HepG2 (cell line): Measurements from ENCODE around the gene RANBP3. TPM values are rescaled to one million over a fixed set of nuclear protein-coding genes. Genes with fewer than 3 reads are reported as not detected.
A peak's percentile ranks its signal among the peaks of the same experiment; 100 is the strongest.

Experiments used
- BCL3 ChIP-seq: sonication (generic); formaldehyde crosslinking; IDR thresholded peaks from 2 replicates; pipeline ENCODE4 v1.5.1; 2020; ENCODE audit warnings: mild to moderate bottlenecking, missing genetic modification reagents, moderate library complexity
- CEBPB ChIP-seq: IDR thresholded peaks from 2 replicates; pipeline ENCODE4 v1.6.1; 2011; ENCODE audit warnings: low read depth, low read length, improper control_type of control experiment, borderline replicate concordance
- E2F1 ChIP-seq: sonication (generic); formaldehyde crosslinking; IDR thresholded peaks from 2 replicates; pipeline ENCODE4 v1.5.0; 2020; ENCODE audit warnings: missing genetic modification reagents
- GABPB1 ChIP-seq: IDR thresholded peaks from 2 replicates; pipeline ENCODE4 v1.6.1; 2016; ENCODE audit warnings: mild to moderate bottlenecking, missing genetic modification reagents, moderate library complexity, missing compliant biosample characterization
- IKZF4 ChIP-seq: sonication (generic); formaldehyde crosslinking; IDR thresholded peaks from 2 replicates; pipeline ENCODE4 v1.5.1; 2020; ENCODE audit warnings: borderline replicate concordance, mild to moderate bottlenecking, low read depth, missing genetic modification reagents; ENCODE audit errors: not compliant biosample characterization
- JUN ChIP-seq: sonication (generic); formaldehyde crosslinking; IDR thresholded peaks from 2 replicates; pipeline ENCODE4 v1.4.0; 2020; ENCODE audit warnings: mild to moderate bottlenecking, missing genetic modification reagents
- KDM1A ChIP-seq: IDR thresholded peaks from 2 replicates; pipeline ENCODE4 v1.6.1; 2016; ENCODE audit warnings: missing compliant biosample characterization
- KDM5A ChIP-seq: fragments of 200-600 bp; sonication (generic); IDR thresholded peaks from 2 replicates; pipeline ENCODE4 v1.7.0; 2018; ENCODE audit warnings: antibody characterized with exemption, mild to moderate bottlenecking, low read length, borderline replicate concordance
- KMT2B ChIP-seq: IDR thresholded peaks from 2 replicates; pipeline ENCODE4 v1.6.1; 2016; ENCODE audit warnings: missing genetic modification reagents, missing compliant biosample characterization
- POLR2A ChIP-seq, 2 experiments: IDR thresholded peaks; 2 replicates each; pipeline ENCODE4 v1.6.1; 2011; ENCODE audit warnings: low read depth in 2 of 2, low read length in 2 of 2, mild to moderate bottlenecking in 1 of 2, moderate library complexity in 1 of 2; ENCODE audit not compliant: insufficient read depth in 1 of 2
- THAP9 ChIP-seq: sonication (generic); formaldehyde crosslinking; IDR thresholded peaks from 2 replicates; pipeline ENCODE4; 2020; ENCODE audit warnings: missing genetic modification reagents, mild to moderate bottlenecking, borderline replicate concordance
- ZNF569 ChIP-seq: sonication (generic); formaldehyde crosslinking; IDR thresholded peaks from 2 replicates; pipeline ENCODE4 v1.5.0; 2020; ENCODE audit warnings: mild to moderate bottlenecking, missing genetic modification reagents, moderate library complexity, borderline replicate concordance
- ZNF83 ChIP-seq: sonication (generic); formaldehyde crosslinking; IDR thresholded peaks from 2 replicates; pipeline ENCODE4 v1.4.0; 2020; ENCODE audit warnings: missing genetic modification reagents, mild to moderate bottlenecking, borderline replicate concordance
- ZNF883 ChIP-seq: sonication (generic); formaldehyde crosslinking; IDR thresholded peaks from 2 replicates; pipeline ENCODE4 v1.5.1; 2020; ENCODE audit warnings: mild to moderate bottlenecking, missing genetic modification reagents; ENCODE audit errors: not compliant biosample characterization
- polyA plus RNA-seq, 8 experiments: library from polyadenylated mRNA; depleted of rRNA in 3 of 8; stranded (reverse) in 7 of 8; unstranded in 1 of 8; fragments of >200 nt; fragmentation: Illumina TruSeq in 4 of 8; extraction: Trizol in 4 of 8; gene quantifications; 2 replicates each; pipeline versions ENCODE4 v1.2.1 to v1.2.3, GENCODE V29; 2011 to 2016; ENCODE audit warnings: low read depth in 4 of 8, missing spikeins in 1 of 8, mixed read lengths in 1 of 8; ENCODE audit not compliant: insufficient read depth in 1 of 8
- total RNA-seq, 5 experiments: library from RNA; depleted of rRNA; stranded (reverse); fragments of >200 nt; fragmentation: Illumina TruSeq; extraction: Trizol; gene quantifications; 2 replicates each; pipeline ENCODE4 v1.2.3, GENCODE V29; 2016; ENCODE audit warnings: low read depth in 1 of 5
- TF ChIP-seq, protein P1 (sequence below): IDR thresholded peaks from 2 replicates; pipeline ENCODE4 v1.6.1; 2018; ENCODE audit warnings: missing genetic modification reagents
- TF ChIP-seq, protein P2 (sequence below): sonication (generic); formaldehyde crosslinking; IDR thresholded peaks from 2 replicates; pipeline ENCODE4 v1.4.0; 2020; ENCODE audit warnings: missing genetic modification reagents

RANBP3 gene
- total and polyA plus RNA-seq, 2 of the 13 experiments (the other 11 are each of a cell fraction or from before 2014, with no cell fraction given) = 39.5 to 149 TPM

GRCh38 chr19:5961969-5962945 lies 15.7 kb downstream of the RANBP3 start (continued):
- TF ChIP-seq BCL3 (peak; percentile 45), ZNF883 (no peak), KDM5A (no peak), ZNF569 (no peak), ZNF83 (peak; percentile 70; the same call in 1 of the 2 replicates), E2F1 (CRISPR knock-in tag) (peak; percentile 55), THAP9 (CRISPR knock-in tag) (peak; percentile 89), JUN (CRISPR knock-in tag) (no peak), KMT2B (peak; percentile 75), CEBPB (no peak), GABPB1 (CRISPR knock-in tag) (peak; percentile 68), KDM1A (CRISPR knock-in tag) (peak; percentile 66; the same call in 1 of the 2 replicates), IKZF4 (CRISPR knock-in tag) (no peak), POLR2A (IDR thresholded peaks at IDR 0.05; ENCODE audit: insufficient read depth in 1 of 2, low read depth in 2 of 2, low read length in 2 of 2) (peak; percentile 45 to 85; a peak in 3 of 4 replicates)
- TF ChIP-seq, protein P1, sequence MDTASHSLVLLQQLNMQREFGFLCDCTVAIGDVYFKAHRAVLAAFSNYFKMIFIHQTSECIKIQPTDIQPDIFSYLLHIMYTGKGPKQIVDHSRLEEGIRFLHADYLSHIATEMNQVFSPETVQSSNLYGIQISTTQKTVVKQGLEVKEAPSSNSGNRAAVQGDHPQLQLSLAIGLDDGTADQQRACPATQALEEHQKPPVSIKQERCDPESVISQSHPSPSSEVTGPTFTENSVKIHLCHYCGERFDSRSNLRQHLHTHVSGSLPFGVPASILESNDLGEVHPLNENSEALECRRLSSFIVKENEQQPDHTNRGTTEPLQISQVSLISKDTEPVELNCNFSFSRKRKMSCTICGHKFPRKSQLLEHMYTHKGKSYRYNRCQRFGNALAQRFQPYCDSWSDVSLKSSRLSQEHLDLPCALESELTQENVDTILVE = peak; percentile 49
- TF ChIP-seq, protein P2, sequence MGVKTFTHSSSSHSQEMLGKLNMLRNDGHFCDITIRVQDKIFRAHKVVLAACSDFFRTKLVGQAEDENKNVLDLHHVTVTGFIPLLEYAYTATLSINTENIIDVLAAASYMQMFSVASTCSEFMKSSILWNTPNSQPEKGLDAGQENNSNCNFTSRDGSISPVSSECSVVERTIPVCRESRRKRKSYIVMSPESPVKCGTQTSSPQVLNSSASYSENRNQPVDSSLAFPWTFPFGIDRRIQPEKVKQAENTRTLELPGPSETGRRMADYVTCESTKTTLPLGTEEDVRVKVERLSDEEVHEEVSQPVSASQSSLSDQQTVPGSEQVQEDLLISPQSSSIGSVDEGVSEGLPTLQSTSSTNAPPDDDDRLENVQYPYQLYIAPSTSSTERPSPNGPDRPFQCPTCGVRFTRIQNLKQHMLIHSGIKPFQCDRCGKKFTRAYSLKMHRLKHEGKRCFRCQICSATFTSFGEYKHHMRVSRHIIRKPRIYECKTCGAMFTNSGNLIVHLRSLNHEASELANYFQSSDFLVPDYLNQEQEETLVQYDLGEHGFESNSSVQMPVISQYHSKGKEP = no peak
